GM12892 (cell line): ENCODE data around the gene GDPGP1. TPM values are rescaled to one million over a fixed set of nuclear protein-coding genes. Genes with fewer than 3 reads are reported as not detected.
A peak's percentile ranks its signal among the peaks of the same experiment; 100 is the strongest.
"Not testable (repeated sequence)": the region's sequence is repeated elsewhere in the genome, so short reads cannot be mapped to it uniquely, and the experiment has no call there.

ENCODE experiments used
- DNase-seq: peaks from one replicate; pipeline ENCODE4 v3.0.0; 2011; ENCODE audit not compliant: insufficient read length
- FAIRE-seq: peaks from 2 replicates; lab custom pipeline; 2011; peaks lifted over from hg19 to GRCh38; lab: Jason Lieb, UNC
- POLR2A ChIP-seq: IDR thresholded peaks from 2 replicates; pipeline ENCODE4 v1.6.1; 2011; ENCODE audit warnings: low read depth, low read length, control low read depth
- POLR2AphosphoS5 ChIP-seq: IDR thresholded peaks from 2 replicates; pipeline ENCODE4 v1.6.1; 2011; ENCODE audit warnings: low read depth, low read length, control low read depth
- TAF1 ChIP-seq: IDR thresholded peaks from 2 replicates; pipeline ENCODE4 v1.6.1; 2011; ENCODE audit warnings: low read depth, mild to moderate bottlenecking, control low read depth, low read length, borderline replicate concordance
- polyA plus RNA-seq: library from polyadenylated mRNA; unstranded; fragments of >200 nt; gene quantifications from one replicate; pipeline ENCODE4 v1.2.1, GENCODE V29; 2012; ENCODE audit warnings: missing spikeins, inconsistent platforms; ENCODE audit not compliant: missing spikeins

Gene GDPGP1
- polyA plus RNA-seq, result 3.2 TPM

- TF ChIP-seq POLR2AphosphoS5, result peak; percentile 77
- TF ChIP-seq TAF1, result no peak; the same call in 1 of the 2 replicates
- TF ChIP-seq POLR2A, result peak; percentile 86
- DNase-seq (no peak), FAIRE-seq (peak; percentile 94)
These were observed at the start of gene GDPGP1 for GRCh38 chr15:90234096-90234988. Gene GDPGP1, plus strand, starts transcription at chr15:90234209. Its CDS starts 6,700 bp downstream, at chr15:90240909.

DNA sequence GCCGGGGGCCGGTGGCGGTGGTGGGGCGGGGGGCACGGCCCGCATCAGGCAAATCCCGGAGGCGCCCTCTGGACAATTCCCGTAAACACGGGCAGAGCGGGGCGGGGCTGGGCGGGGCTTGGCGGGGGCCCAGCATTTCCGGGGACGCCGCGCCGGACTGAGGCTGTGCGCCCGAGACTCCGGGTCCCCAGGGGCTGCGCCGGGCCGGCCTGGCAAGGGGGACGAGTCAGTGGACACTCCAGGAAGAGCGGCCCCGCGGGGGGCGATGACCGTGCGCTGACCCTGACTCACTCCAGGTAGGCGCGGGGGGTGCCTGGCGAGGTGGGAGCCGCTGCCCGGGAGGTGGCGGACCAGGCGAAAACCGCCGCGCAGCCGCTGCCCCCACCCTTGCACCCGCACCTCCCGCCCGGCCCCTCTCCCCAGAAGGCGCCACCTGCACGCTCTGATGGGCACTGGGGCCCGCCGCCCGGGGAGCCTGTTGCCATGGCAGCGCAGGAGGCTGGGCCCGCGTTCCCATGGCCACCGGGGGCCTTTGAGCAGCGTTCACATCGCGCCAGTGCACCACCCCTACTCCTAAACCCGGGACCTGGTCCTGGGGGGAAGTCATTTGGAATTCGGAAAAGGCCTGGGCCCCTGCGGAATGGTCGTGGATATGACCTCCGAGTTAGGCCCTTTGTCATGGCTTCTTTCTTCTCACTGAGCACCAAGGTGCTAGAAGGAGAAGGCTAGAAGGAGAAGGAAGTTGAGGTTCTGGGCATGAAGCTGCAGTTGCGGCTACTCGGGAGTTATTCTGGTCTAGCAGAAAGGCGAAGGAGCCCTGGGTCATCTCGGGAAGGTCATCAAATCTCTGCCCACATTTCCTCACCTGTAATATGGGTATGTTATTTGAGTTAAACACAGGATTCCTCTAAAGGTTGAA, 49.0 kb upstream of the GDPGP1 start:
- DNase-seq, result peak; percentile 78
- TF ChIP-seq TAF1, result no peak
- TF ChIP-seq POLR2AphosphoS5, result 0 out of 2 replicates have a peak, but pooled peaks have one; percentile 11
- TF ChIP-seq POLR2A, result peak; percentile 42; the same call in 1 of the 2 replicates
- peak; percentile 14 for FAIRE-seq

DNA sequence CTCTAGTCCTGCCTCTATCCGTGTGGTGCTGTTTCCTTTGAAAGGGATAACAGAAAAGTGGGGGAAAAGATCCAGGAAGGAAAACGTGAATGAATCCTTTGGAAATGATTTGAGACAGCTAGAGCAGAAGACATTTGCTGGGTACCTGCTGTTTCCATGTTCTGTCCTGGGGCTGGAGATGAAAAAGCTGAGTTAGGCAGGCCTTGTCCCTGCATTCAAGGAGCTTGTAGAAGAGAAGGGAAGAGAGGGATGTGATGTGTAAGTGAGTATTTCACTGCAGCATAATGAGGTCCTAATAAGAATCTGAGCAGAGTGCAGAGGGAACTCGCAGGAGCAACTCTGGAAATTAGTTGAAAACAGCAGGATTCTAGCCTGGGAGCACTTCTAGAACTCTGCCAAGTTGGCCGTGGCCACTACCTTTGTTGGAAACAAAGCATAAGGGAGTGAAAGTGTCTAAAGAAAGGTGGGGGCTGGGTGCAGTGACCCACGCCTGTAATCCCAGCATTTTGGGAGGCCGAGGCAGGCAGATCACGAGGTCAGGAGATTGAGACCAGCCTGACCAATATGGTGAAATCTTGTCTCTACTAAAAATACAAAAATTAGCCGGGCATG, 46.6 kb upstream of the GDPGP1 start:
- FAIRE-seq (no peak), DNase-seq (no peak)
- no peak for TF ChIP-seq POLR2A
- no peak for TF ChIP-seq POLR2AphosphoS5
- TF ChIP-seq TAF1, result no peak

GRCh38 chr15:90188065-90188464, 45.9 kb upstream of the GDPGP1 start:
- not testable (repeated sequence) for FAIRE-seq, DNase-seq

DNA sequence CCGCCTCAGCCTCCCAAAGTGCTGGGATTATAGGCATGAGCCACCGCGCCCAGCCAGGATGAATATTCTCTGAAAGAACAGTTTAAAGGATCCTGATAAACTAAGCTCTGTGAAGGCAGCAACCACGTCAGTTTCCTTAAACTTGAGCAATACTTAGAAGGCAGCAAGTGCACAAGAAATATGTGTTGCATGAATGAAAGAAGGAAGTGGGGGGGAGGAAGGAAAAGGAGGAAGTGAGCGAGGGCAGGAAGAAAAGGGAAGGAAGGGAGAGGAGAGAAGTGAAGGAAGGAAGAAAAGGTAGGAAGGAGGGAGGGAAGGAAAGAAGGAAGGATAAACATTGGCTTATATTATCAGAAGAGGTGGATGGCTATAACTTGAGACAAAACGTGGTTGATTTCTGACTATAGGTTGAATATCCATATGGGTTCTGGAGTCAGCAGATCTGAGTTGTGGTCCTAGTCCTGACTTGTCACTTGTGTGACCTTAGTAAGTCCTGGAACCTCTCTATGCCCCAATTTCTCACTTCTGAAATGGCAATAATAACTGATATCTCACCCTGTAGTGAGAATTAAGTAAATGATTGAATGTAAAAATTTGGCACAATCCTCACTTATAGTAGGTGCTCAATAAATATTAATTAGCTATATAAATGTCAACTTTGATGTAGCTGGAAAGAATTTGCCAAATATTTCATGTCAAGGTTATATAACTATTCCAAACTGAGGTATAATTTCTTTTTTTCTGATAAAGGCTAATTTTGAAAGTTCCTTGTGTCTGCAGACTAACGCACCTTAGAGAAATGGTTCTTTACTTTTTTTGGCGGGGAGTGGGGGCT, 44.9 kb upstream of the GDPGP1 start:
- DNase-seq, result no peak
- no peak for TF ChIP-seq TAF1
- no peak for TF ChIP-seq POLR2A
- TF ChIP-seq POLR2AphosphoS5, result no peak
- no peak for FAIRE-seq

GRCh38 chr15:90189781-90190467, 44.1 kb upstream of the GDPGP1 start:
- TF ChIP-seq POLR2AphosphoS5 (no peak), POLR2A (no peak), TAF1 (no peak)
- no peak for DNase-seq
- FAIRE-seq, result no peak

DNA sequence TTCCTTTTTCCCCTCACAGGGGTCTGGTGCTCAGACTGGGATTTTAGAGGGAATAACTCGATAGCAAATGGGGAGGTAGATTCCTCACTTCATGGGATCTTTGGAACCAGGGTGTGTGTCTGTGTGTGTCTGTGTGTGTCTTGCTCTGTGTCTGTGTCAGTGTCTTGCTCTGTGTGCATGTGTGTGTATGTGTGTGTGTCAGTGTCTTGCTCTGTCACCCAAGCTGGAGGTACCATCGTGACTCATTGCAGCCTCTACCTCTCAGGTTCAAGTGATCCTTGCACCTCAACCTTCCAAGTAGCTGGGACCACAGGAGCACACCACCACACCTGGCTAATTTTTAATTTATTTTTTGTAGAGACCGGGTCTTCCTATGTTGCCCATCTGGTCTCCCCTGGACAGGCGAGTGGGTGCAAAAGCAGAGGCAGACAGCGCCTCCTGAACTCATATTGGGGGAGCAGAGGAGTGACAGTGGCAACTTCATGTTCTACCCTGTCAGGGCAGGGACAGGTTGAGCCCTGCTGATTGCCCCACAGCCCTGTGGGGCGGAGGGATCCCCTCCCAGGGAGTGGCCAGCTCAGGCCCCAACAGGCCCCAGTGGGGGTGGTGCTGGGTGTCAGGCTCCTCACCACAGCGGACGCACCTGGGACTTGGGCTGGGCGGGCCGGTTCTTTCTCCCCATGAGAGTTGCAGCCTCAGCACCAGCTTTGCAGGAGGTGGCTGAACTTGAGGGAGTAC, 43.2 kb upstream of the GDPGP1 start:
- TF ChIP-seq POLR2A, result no peak
- TF ChIP-seq POLR2AphosphoS5, result no peak
- no peak for TF ChIP-seq TAF1
- peak; percentile 73 for FAIRE-seq
- DNase-seq, result no peak

- no peak for FAIRE-seq
- DNase-seq, result no peak
- TF ChIP-seq POLR2AphosphoS5, result no peak
- no peak for TF ChIP-seq POLR2A
- TF ChIP-seq TAF1, result no peak
These were observed 42.7 kb upstream of the GDPGP1 start for GRCh38 chr15:90191344-90191687.

GRCh38 chr15:90191794-90192509, 42.1 kb upstream of the GDPGP1 start:
- FAIRE-seq (peak; percentile 33), DNase-seq (no peak)
- TF ChIP-seq POLR2A (no peak), POLR2AphosphoS5 (no peak), TAF1 (no peak)
